Pulmonary artery endothelial cell (primary cell): ENCODE data around the gene NCOA3. TPM values are rescaled to one million over a fixed set of nuclear protein-coding genes. Genes with fewer than 3 reads are reported as not detected.

Source experiments
- DNase-seq: peaks from one replicate; pipeline ENCODE4 v3.0.0-alpha.2; 2011; ENCODE audit warnings: low read depth, low spot score
- total RNA-seq: library from RNA; depleted of rRNA; stranded (reverse); fragments of >200 nt; gene quantifications from 2 replicates; pipeline ENCODE4 v1.2.3, GENCODE V29; 2014

Gene NCOA3
- total RNA-seq, 1 donor from 2014 or later: 29.3 TPM

DNA sequence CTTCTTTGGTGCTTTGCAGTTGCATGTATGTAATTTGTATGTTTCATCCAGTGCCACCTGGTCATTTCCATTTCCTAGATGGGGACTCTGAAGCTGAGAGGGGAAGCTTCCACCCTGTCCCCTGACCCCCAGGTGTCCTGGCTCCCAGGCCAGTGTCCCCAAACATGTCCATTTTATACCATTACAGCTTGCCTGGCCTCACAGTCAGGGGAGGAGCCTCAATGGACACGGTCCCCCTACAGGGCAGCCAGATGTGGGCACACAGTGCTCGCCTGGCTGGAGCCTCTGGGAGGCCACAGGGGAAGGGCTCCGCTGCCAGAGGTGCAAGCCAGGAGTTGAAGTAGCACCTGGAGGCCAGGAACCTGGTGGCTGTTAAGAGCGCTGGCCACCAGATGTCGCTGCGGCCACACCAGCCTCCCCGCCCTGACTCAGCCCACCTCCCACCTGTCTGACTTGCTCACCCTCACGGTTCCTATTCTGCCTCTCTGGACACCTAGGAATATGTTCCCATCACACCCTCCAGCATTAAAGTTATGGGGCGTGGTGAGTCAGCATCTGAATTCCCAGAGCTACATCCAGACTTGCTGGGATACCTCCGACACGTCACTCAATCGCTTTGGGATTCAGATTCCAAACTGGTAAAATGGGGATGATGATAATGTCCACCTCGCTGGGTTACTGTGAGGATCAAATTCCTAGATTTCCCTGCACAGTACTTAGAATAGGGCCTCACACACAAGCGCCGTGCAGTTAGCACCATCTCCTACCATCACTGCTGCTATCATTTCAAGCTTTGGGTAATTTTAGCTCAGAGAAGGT, 176.2 kb downstream of the NCOA3 start:
- no peak for DNase-seq

DNA sequence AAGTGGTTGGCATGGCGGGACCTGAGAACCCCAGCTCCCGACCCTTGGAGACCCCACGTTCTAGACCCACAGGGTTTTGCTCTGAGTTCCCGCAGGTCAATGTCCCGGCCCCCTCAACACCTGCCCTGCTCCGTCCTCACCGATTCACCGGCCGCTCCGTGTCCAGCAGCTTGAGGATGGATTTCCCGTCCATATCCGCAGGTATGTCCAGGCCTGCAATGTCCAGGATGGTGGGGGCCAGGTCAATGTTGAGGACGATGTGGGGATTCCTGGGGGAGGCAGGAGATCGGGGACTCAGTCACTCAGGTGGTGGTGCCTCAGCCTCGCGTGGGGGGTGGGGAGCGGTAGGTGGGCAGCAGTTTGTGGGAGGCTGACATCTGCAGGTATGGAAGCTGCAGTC, 176.8 kb downstream of the NCOA3 start:
- no peak for DNase-seq

DNA sequence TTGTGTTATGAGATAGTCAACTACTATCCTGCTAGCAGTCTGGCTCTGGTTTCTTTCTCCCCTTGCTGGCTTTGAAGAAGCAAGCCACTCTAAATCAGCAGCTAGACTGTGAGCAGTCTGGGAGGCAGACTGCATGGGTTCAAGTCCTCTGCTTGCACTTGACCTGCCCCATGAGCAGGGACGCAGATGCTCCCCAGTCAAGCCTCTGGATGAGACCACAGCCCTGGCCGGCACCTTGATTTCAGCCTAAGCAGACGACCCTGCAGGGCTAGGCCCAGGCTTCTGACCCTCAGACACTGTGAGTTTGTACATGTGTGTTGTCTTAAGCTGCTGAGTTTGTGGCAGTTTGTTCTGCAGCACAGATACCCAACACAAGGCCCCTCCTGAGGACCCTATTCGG, 177.8 kb downstream of the NCOA3 start:
- no peak for DNase-seq

DNA sequence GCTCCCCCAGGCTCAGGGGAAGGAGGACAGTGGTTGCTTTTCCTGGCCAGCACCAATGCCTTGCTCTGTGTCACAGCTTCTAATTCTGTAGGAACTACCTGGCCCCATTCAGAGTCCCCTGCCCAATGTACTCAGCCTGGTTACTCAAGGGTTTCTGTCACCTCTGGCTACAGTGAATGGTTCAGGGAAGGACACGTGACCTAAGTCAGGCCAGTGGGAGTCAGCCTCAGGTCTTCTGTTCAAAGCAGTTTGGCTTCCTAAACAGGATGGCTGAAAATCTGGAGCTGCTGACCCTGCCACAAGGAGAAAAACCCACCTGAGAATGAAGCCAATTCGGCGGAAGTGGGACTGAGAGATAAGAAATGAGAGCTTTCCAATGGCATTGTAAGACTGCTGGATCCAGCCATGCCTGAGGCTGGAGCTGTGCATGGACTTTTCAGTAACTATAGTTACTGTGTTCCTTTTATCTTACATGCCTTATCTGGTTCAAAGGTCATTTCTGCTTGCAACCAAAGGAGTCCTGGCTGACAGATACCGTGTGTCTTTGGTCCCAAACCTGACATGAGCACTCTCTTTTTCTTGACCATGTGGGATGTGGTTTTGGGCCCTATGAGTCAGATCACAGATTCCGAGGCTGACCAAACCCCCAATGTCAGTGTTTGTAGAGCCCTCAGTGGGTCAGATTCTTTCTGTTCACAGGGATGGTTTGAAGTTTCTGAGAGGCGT, 179.3 kb downstream of the NCOA3 start:
- DNase-seq: no peak

DNA sequence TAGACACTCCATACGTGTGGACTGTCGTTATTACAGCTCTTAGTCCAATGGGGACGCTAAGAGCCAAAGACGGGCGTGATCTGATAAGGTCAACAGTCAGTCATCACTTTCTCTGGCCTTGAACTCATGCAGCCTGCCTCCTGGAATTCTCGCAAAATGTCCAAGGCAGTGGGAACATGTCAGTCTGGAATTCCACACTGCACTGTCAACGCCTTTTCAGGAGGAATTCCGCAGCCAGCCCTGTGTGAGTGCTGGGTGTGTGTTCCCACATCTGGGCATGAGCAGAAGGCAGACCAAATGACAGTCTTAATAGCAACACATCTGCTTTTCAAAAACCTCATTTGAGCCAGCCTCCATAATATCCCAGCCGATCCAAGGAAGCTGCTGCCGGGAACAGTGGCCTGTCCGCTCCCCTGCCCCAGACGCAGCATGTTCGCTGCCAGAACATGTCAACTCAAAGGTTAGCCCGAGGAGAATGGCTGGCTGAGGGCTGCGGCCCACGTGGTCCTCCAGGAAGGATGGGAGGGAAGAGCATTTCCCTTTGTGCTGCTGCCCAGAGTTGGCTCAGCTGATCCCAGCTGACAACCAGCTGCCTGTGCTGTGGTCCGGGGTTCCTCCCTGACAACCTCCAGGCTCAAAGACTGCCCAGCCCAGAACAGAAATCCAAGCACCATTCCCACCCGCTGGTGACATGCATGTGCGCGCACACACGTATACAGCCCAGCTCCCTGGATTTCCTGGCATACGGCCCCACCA, 180.5 kb downstream of the NCOA3 start:
- peak; percentile 36 for DNase-seq

DNA sequence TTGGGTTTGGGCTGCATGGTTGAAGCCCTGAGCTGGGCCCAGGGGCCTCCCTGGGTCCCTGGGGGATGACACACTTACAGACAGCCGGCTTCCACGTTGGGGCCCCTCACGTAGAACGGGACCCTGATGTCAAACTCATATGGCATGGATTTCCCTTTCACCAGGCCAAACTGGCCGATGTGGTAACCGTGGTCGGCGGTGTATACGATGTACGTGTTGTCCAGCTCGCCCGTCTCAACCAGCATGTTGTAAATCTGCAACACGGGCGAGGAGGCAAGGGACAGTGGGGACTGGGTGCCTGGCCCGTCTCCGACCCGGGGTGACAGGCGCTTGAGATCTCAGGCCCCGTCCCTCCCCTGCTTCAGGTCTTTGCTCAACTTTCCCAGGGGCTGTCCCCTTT, 181.2 kb downstream of the NCOA3 start:
- DNase-seq: no peak

DNA sequence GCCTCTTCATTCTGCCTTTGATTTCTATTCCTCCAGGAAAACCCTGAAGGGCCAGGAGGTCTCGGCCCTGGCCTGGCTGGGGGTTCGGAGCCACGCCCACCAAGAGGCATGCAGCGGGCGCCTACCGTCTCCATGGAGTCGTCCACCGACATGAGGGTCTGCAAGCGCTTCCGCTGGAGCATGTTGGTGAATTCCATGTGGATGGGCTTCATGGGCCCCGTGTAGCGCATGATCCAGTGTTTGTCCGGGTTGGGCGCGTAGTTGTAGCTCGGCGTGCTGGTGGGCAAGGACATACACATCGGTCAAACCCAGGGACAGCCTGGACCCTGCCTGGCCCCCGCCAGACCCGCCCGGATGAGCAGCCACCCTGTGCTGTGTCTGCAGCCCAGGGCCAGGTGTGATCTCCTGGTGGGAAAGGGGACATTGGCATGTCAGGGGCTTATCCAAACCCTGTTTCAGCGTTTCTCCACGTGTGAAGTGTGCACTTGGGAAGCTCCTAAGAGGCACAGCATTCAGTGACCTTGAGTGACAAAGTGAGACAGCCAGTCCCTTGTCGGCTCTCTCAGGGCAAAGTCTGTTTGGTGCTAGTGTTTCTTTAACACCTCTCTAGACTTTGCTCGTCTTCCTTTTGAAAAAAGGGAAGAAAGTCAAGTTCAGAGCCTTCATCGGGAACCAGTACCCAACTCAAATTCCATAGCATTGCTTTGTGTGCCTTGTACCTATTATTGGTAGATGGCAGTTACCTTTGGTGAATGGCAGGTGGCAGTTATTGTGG, 182.8 kb downstream of the NCOA3 start:
- no peak for DNase-seq

DNA sequence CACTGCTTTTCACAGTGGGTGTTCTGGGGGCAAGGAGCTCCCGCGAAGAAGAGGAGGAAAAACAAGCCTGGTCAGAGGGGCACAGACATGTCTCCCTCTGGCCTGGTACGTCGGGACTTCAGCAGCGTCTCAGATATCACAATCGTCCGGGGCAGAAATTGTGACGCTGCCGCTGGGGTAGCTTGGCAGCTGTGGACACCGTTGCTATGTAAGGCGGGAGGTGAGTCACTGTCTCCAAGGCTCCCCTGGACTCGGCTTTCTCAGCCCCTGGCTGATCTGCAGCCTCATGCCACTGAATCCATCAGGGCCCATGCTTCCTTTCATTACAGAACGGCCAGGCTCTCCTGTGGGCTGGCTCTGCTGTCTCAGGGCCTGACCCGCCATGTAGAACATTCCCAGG, 184.9 kb downstream of the NCOA3 start:
- no peak for DNase-seq

DNA sequence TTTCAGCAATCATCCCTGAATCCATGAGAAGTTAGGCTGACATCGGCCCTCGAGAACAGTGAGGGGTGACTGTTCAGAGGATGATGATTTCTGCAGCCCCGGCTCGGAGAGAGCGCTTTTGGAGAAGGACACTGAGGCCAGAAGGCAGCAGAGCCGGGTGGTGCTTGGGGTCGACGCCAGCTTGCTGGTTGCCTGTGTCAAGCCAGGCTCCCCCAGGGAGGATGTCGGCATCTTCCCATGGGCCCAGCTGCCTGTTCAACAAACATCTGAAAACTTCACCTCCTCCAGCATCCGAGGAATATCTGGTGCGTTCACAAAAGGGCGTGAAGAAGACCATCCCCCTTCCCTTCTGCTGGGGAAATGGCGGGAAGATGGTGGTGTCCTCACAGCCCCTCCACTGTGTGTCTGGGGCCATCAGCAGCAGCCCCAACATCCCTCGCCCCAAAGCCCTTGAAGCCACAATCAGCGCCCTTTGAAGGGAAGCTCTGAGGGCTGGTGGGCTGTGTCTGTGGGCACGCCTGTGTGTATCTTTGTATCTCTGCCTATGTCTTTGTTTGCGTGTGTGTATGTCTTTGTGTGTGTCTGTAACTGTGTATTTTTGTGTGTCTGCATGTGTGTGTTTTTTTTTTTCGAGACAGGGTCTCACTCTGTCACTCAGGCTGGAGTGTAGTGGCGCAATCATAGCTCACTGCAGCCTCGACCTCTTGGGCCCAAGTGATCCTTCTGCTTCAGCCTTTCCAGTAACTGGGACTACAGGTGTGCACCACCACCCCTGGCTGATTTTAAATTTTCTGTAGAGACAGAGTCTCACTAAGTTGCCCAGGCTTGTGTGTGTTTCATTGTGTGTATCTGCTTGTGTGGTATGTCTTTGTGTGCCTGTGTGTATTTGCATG, 185.7 kb downstream of the NCOA3 start:
- no peak for DNase-seq

DNA sequence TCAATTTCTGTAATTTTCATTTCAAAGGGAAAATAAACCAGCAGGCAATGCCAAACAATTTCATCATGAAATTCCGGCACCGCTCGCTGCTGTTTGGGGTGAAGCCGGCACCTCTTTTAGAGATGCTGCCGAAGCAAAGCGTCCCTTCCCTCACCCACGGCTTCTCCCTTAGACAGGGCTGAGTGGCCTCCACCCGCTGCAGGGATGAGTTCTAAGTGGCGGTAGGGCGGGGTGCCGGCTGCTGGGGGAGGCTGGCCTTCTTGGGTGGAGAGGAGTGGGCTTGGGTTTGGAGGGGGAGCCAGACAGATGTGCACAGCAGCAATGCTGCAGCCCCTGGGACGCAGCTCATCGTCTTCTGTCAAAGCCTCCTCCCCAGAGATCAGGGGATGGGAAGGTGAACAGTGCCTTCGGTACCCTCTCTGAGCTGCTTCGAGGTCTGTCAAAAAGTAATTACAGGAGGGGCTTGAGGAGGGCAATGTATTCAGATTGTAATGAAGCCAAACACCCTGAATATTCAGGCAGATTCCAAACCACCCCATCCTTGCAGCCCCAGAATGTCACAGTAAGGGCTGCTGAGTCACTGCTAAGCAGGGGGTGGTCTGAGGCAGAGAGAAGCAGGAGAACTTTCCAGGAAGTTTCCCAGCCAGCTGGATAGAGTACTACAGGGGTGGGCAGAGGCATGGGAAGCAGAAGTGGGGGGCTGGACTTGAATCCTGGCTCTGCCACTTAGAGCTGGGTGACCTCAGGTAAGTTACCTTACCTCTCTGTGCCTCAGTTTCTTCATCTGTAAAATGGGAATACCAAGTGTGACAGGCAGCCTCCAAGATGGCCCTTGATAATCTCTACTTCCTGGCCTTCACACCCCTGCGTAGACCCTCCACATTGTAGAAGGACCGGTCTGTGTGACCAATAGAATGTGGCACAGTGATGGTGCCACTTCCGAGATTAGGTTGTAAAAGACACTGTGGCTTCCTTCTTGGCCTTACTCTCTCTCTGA, 187.0 kb downstream of the NCOA3 start:
- DNase-seq: no peak

DNA sequence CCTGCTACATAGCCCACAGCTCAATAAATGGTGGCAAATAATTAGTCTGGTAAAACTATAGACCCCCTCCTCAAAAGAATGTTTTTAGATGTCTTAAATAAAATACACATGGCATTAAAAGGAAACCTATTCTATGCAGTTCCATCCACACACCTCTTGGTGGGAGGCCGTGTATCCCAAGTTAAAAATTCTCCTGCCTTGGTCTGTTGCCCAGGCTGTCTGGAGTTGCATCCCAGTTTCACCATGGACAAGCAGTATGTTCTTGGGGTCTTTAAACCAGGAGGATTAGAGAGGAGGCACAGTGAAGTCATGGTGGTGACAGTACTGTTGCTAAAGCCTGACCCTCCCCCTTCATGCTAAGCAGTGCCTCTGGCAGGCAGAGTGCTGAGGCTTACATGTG, 188.0 kb downstream of the NCOA3 start:
- DNase-seq: no peak

DNA sequence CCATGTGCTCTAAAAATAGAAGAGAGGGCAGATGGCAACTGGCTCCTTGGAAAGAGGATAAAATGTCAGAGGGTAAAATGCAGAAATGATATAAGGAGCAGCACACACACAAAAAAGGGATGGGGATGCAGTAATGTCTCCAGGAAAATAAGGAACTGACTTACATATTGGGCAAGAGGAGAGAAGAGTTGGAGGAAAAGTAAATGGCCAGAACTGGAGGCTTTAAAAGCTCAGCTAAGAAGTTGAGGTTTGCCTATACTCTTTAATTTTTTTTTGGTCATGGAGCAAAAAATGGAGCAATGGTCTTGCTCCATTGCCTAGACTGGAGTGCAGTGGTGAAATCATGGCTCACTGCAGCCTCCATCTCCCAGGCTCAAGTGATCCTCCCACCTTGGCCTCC, 189.9 kb downstream of the NCOA3 start:
- no peak for DNase-seq

DNA sequence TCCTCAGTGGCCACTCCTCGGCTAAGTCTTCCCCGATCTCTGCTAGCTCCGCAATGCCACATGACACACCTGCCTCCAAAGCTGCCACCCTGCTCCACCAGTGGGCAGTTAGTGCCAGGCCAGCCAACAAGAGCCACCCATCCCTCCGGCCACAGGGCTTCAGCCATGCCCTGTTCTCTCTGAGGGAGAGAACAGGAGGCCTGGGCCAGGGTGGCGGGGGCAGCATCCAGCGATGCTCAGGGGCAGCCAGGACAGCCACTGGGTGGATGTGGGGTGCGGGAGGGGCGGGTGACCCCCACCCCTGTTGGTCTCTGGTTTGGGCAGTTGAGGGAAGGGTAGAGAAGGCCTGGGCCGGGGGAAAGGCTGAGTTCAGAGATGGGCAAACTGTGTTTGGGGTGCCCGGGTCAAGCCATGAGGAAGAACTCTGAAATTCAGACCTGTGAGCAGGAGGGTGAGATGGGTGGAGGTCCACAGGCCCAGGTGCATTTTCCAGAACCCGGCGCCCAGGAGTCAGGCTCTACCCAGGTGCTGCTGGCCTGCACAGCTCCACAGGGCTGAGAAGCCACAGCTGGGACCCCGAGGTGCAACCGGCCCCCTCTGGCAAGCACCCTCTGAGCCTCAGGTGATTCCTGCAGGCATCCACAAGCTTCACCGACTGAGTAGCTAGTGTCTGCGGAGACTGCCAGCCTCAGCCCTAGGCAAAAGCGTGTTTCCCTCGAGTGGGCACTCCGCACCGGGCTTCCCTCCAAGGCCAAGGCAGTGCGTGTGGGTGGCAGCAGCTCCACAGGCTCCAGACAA, 192.5 kb downstream of the NCOA3 start:
- no peak for DNase-seq

DNA sequence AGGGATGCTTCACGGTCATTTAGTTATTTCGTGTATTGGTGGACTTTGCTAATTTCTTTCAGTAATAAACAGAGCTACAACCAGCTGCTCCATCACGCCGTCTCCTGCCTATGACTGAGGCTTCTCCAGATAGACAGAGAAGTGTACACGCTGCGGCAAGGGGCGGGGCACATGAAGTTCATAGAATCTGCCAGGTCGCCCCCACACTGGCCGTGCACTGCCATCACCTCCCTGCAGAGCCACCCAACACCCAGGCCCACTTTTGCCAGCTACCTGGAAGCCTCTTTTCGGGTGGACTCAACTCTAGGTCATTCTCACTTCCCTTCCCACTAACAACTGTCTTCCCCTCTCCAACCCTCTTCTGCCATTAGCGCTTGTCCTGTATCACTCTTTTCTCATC, 195.2 kb downstream of the NCOA3 start:
- no peak for DNase-seq

DNA sequence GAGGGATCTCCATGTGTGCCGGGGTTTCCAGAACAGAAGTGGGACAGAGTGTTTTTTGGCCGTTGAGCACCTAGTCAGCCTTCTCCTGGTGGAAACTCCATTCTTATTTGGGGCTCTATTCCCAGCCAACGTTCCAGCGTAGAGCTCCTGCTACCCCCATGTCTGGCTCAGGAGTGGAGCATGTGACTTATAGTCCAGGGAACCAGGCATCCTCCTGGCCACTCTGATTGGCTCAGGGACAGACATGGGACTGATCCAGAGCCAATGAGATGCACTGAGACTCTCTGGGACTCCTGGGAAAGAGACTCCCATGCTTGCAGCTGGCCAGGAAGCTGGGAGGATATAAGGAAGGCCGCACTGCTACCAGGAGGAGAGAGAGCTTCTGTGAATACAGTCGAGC, 196.5 kb downstream of the NCOA3 start:
- DNase-seq: no peak

DNA sequence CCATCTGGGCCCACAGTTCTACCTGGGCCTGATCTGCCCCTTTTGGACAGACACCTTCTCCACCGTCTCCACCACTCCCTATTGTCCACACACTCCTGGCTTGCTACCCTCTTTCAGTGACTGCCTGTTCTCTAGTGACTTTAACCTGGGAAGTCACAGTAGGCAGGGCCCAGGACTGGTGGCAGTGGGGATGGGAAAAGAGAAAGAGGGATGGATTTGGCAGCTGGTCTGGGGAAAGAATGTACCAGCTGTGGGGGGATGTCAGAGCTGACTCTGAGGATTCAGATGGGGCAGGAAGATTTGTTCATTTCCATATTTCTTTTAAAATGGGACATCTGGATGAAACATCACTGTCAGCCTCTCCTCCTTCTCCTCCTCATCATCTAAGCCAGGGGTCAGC, 198.1 kb downstream of the NCOA3 start:
- no peak for DNase-seq

DNA sequence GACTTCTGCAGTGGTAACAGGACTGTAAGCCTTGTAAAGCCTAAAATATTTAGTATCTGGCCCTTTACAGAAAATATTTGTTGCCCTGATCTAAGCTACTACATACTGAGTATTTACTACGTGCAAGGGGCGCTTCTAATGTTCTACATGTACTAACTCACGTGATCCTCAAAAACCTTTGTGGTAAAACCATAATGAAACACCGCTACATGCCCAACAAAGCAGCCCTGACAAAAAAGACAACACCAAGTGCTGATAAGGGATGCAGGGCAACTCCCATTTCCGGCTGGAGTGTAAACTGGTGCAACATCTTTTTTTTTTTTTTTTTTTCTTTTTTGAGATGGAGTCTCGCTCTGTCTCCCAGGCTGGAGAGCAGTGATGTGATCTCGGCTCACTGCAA, 198.6 kb downstream of the NCOA3 start:
- DNase-seq: no peak

DNA sequence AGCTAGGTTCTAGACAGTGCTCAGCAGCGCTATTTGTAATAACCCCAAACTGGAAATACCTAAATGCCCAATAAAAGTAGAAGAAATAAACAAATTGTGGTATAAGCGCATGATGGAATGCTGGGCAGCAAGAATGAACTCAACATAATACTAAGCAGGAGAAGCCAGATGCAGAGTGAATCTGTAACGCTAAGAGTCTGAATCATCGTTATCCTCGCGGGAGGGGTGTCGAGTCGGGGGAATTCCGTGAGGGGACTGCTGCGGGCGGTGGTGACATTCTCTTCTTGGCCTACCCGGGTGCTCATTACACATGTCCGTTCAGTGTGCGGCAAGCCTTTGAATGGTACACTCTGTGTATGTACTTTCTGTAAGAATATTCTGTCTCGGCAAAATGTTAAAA, 199.9 kb downstream of the NCOA3 start:
- no peak for DNase-seq
